ENCODE data around the gene SLC8A3. TPM values are rescaled to one million over a fixed set of nuclear protein-coding genes. Genes with fewer than 3 reads are reported as not detected.

The SLC8A3 gene
- total and polyA plus RNA-seq, 2 donors (not counting 3 experiments of a cell fraction or from before 2014, with no cell fraction given) = not detected

DNA sequence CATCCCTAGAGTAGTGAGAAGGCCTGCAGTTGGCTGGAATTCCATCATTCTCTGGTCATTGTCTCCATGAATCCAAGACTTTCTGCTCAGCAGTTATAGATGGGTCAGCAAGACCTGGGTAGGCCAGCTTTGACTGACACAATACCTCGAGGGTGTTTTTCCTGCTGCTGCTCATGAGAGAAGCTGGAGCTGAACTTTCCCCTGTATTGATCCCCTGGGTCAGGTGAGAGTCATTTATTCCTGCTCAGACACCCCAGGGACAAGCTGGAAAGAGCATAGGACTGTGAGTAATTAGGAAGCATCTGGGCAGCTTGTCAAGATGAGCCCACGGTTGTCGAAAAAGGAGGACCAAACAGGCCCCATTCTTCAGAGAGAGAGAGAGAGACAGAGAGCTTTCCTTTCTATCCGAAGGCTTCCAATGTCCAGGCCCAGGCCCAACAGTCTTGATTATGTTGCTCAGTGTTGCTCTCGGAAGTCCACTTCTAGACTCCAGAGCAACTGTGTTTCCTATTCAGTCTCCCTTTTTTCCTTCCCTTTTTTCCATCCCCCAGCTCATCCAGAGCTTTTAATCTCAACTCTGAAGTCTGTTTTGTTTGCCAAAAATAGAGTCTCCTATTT, 131.1 kb downstream of the SLC8A3 start:
- Histone ChIP-seq H3K79me2 (ENCODE audit: control insufficient read depth, insufficient read depth, low read length) (no peaks in the 10 kb centered on the region), H3K36me3 (ENCODE audit: control insufficient read depth in 2 of 2, extremely low read depth in 1 of 2, insufficient read depth in 2 of 2, low read length in 2 of 2) (no peaks in the 10 kb centered on the region), H3K27ac (ENCODE audit: insufficient read depth, low read depth, low read length) (no peak overlapping the region), H3K9me3 (replicated peaks; ENCODE audit: control insufficient read depth, insufficient read depth, low read length) (no peaks in the 10 kb centered on the region), H3K27me3 (ENCODE audit: control insufficient read depth in 2 of 2, insufficient read depth in 2 of 2, low read length in 2 of 2) (no peaks in the 10 kb centered on the region), H3K4me1 (ENCODE audit: control insufficient read depth, extremely low read depth, insufficient read depth, low read length) (no peaks in the 10 kb centered on the region), H4K20me1 (replicated peaks; ENCODE audit: control insufficient read depth, extremely low read depth, insufficient read depth, low read length) (no peaks in the 10 kb centered on the region), H3K9me1 (replicated peaks; ENCODE audit: control insufficient read depth, extremely low read depth, insufficient read depth, low read length) (no peaks in the 10 kb centered on the region), H3K4me2 (ENCODE audit: insufficient read depth, low read length) (no peak overlapping the region), H3K9ac (replicated peaks; ENCODE audit: extremely low read depth, insufficient read depth, low read length) (no peak overlapping the region), H3K4me3 (replicated peaks in 1 of 3; ENCODE audit: insufficient read depth in 1 of 3, low read depth in 1 of 3, low read length in 3 of 3) (no peak overlapping the region), H2AFZ (ENCODE audit: low read depth, low read length) (no peak overlapping the region)
- no TSS peak for BruUV-seq (replicated peaks)
- TF ChIP-seq, protein P1, sequence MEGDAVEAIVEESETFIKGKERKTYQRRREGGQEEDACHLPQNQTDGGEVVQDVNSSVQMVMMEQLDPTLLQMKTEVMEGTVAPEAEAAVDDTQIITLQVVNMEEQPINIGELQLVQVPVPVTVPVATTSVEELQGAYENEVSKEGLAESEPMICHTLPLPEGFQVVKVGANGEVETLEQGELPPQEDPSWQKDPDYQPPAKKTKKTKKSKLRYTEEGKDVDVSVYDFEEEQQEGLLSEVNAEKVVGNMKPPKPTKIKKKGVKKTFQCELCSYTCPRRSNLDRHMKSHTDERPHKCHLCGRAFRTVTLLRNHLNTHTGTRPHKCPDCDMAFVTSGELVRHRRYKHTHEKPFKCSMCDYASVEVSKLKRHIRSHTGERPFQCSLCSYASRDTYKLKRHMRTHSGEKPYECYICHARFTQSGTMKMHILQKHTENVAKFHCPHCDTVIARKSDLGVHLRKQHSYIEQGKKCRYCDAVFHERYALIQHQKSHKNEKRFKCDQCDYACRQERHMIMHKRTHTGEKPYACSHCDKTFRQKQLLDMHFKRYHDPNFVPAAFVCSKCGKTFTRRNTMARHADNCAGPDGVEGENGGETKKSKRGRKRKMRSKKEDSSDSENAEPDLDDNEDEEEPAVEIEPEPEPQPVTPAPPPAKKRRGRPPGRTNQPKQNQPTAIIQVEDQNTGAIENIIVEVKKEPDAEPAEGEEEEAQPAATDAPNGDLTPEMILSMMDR (IDR thresholded peaks at IDR 0.05; ENCODE audit: extremely low read depth in 1 of 2, insufficient read depth in 1 of 2, low read depth in 1 of 2, low read length in 2 of 2) = no peak
- TF ChIP-seq EZH2 (IDR thresholded peaks at IDR 0.05; ENCODE audit: borderline replicate concordance, low read depth, low read length, severe bottlenecking) = no peak
- FAIRE-seq (no peak), DNase-seq (ENCODE audit: low read depth, low spot score) (no peak)
- POLR2A ChIA-PET = no interaction called here
- CTCF ChIA-PET = no interaction called here
- dilution Hi-C loops (cut with MboI; ENCODE audit: extremely low pct_ligation_motif_present, low sequenced_read_pairs) = no loop called here
- intact Hi-C loops (cut with micrococcal nuclease) = no loop called here

DNA sequence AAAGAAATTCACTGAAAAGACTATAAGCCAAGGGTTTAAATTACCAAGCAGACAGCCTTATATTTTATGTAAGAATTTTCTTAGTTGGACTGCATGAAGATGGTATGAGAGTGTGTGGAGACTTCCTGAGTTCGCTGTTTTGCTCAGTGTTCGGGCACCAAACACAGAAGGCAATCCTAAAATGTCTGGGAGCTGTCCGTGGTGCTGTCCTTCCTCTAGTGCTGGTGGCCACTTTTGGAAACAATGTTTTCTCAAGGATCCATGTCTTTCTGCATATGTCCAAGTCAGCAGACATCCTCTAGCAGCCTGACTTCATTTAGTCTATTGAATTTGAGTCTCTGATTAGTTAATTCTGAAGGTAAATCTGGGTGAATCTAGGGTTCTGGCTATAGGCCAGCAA, 135.8 kb downstream of the SLC8A3 start:
- H3K9me1 ChIP-seq (replicated peaks; ENCODE audit: control insufficient read depth, extremely low read depth, insufficient read depth, low read length) = no peaks in the 10 kb centered on the region
- TF ChIP-seq POLR2AphosphoS5 (IDR thresholded peaks at IDR 0.05; ENCODE audit: insufficient read depth, low read depth, low read length) (no peak), POLR2A (IDR thresholded peaks at IDR 0.05; ENCODE audit: low read depth, low read length) (no peak), JUN (IDR thresholded peaks at IDR 0.05; ENCODE audit: borderline replicate concordance, insufficient read depth, insufficient read length, low read depth) (no peak), EZH2 (IDR thresholded peaks at IDR 0.05; ENCODE audit: borderline replicate concordance, low read depth, low read length, severe bottlenecking) (no peak), MYC (IDR thresholded peaks at IDR 0.05; ENCODE audit: low read depth, low read length) (no peak), FOS (IDR thresholded peaks at IDR 0.05; ENCODE audit: borderline replicate concordance, insufficient read depth, low read length) (no peak), GATA2 (IDR thresholded peaks at IDR 0.05; ENCODE audit: insufficient read depth, insufficient read length, low read depth, low read length) (no peak)
- TF ChIP-seq, protein P1 (IDR thresholded peaks at IDR 0.05; ENCODE audit: extremely low read depth in 1 of 2, insufficient read depth in 1 of 2, low read depth in 1 of 2, low read length in 2 of 2) = no peak
- TF ChIP-seq, protein P2, sequence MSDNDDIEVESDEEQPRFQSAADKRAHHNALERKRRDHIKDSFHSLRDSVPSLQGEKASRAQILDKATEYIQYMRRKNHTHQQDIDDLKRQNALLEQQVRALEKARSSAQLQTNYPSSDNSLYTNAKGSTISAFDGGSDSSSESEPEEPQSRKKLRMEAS (IDR thresholded peaks at IDR 0.05; ENCODE audit: insufficient read depth, insufficient read length) = no peak
- no peak overlapping the region for H3K4me2 ChIP-seq (ENCODE audit: insufficient read depth, low read length)
- H3K4me3 ChIP-seq (replicated peaks in 1 of 3; ENCODE audit: insufficient read depth in 1 of 3, low read depth in 1 of 3, low read length in 3 of 3) = no peak overlapping the region
- CTCF ChIA-PET = interaction anchor here (0.7 to 0.9 kb wide), 2 partner anchors 21 to 25 kb away, joined by 3 to 4 read pairs; no protein-coding TSS in a partner anchor
- no peaks in the 10 kb centered on the region for H3K27me3 ChIP-seq (ENCODE audit: control insufficient read depth in 2 of 2, insufficient read depth in 2 of 2, low read length in 2 of 2)
- no peaks in the 10 kb centered on the region for H3K79me2 ChIP-seq (ENCODE audit: control insufficient read depth, insufficient read depth, low read length)
- no peak overlapping the region for H3K27ac ChIP-seq (ENCODE audit: insufficient read depth, low read depth, low read length)
- FAIRE-seq (peak; percentile 8), DNase-seq (ENCODE audit: low read depth, low spot score) (peak; percentile 22)
- H4K20me1 ChIP-seq (replicated peaks; ENCODE audit: control insufficient read depth, extremely low read depth, insufficient read depth, low read length) = no peaks in the 10 kb centered on the region
- H3K4me1 ChIP-seq (ENCODE audit: control insufficient read depth, extremely low read depth, insufficient read depth, low read length) = no peaks in the 10 kb centered on the region
- dilution Hi-C loops (cut with MboI; ENCODE audit: extremely low pct_ligation_motif_present, low sequenced_read_pairs) = no loop called here
- H3K36me3 ChIP-seq (ENCODE audit: control insufficient read depth in 2 of 2, extremely low read depth in 1 of 2, insufficient read depth in 2 of 2, low read length in 2 of 2) = no peaks in the 10 kb centered on the region
- BruUV-seq (replicated peaks) = no TSS peak
- POLR2A ChIA-PET = no interaction called here
- H2AFZ ChIP-seq (ENCODE audit: low read depth, low read length) = no peak overlapping the region
- intact Hi-C loops (cut with micrococcal nuclease) = no loop called here
- no peak overlapping the region for H3K9ac ChIP-seq (replicated peaks; ENCODE audit: extremely low read depth, insufficient read depth, low read length)
- no peaks in the 10 kb centered on the region for H3K9me3 ChIP-seq (replicated peaks; ENCODE audit: control insufficient read depth, insufficient read depth, low read length)

Measured in endothelial cell of umbilical vein (primary cell).